ENCODE measurements around the gene APC.
"Not testable (repeated sequence)": the region's sequence is repeated elsewhere in the genome, so short reads cannot be mapped to it uniquely, and the experiment has no call there.

APC gene

DNA sequence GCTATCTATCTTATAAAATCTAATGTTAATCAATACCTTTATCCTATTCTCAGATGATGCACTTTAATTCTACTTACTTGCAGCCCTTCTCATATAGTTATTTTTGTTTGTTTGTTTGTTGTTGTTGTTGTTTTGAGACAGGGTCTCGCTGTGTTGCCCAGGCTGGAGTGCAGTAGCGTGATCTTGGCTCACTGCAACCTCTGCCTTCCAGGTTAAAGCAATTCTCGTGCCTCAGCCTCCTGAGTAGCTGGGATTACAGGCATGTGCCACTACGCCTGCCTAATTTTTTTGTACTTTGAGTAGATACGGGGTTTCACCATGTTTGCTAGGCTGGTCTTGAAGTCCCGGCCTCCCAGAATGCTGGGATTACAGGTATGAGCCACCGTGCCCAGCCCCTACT is 20.8 kb upstream of the APC start:
- not testable (repeated sequence) for DNase-seq (ENCODE audit: low spot score)

GRCh38 chr5:112717506-112718082 is 20.1 kb upstream of the APC start:
- DNase-seq (ENCODE audit: low spot score): no peak

DNA sequence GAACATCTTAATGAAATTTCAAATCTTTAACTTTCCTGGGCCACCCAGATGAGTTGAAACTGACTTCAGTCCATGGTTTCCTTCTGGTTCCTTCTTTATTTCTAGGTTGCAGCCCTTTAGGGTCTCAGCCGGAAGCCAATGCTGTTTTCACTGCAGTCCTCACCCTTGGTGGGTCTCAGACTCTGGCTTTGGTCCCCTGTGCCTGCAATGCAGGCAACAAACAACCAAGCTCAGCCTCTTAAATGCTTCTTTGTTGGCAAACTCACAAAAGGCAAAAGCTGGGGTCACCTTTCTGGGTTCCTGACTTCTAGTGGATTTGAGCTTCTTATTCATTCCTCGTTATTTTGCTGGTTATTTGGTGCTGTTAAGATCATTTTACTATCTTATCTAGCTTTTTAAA is 19.3 kb upstream of the APC start:
- no peak for DNase-seq (ENCODE audit: low spot score)

DNA sequence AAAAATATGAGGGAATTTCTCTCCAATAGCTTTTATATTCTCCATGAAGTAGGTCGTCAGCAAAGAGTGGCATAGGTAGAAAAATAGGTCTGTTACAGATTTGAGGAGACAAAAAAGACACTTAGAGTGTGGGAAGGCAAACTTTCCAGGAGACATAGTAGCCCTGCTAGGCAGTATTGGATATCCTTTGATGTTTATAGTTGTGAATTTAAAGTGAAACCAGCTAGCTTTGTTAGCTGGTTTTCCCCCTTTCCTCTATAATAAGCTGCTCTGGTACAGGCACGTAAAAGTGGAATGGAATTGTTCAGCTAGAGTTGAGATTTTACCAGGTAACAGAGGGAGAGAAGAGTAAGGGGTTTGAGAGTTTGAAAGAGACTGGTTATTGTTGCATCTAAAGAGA is 17.1 kb upstream of the APC start:
- no peak for DNase-seq (ENCODE audit: low spot score)

GRCh38 chr5:112724901-112725300 is 12.8 kb upstream of the APC start:
- no peak for DNase-seq (ENCODE audit: low spot score)

- no peak for DNase-seq (ENCODE audit: low spot score)
These were observed 8.1 kb upstream of the APC start for GRCh38 chr5:112729630-112730029.

- no peak for DNase-seq (ENCODE audit: low spot score)
These were observed 5.6 kb upstream of the APC start for GRCh38 chr5:112732131-112732530.

DNA sequence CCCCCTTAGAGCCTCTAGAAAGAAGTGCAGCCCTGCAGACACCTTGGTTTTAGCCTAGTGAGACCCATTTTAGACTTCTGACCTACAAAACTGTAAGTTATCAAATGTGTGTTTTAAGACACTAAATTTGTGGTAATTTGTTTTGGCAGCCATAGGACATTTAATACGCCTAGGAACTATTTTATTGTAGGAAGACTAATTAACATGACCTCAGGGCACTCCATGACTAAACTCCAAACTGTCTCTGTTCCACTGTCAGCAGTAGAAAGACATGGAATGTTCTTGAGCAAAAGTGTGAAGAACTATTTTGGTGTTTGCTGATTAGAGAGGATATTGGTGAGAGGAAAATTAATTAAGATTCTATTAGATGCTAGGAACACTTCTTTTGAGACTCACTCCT is 4.1 kb upstream of the APC start:
- DNase-seq (ENCODE audit: low spot score): no peak

- DNase-seq (ENCODE audit: low spot score): no peak
These were observed 3.1 kb upstream of the APC start for GRCh38 chr5:112734597-112734996.

DNA sequence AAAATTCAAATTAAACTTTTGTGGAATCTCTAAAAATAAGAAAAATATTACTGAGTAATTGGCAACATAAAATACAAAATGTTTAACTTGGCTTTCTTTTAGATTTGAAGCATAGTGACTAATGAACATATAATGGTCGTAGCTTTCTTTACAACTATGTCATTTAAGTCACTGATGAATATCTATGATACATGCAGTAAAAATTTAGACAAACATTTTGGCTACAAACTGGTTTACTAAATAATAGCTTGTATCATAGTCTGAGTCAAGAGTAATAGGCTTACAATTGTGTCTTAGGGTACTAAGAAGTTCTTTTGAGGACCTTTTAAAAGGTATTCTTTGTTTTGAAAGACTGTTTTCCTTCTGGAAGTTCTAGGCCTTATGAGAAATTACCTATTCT is 2.0 kb upstream of the APC start:
- no peak for DNase-seq (ENCODE audit: low spot score)

DNA sequence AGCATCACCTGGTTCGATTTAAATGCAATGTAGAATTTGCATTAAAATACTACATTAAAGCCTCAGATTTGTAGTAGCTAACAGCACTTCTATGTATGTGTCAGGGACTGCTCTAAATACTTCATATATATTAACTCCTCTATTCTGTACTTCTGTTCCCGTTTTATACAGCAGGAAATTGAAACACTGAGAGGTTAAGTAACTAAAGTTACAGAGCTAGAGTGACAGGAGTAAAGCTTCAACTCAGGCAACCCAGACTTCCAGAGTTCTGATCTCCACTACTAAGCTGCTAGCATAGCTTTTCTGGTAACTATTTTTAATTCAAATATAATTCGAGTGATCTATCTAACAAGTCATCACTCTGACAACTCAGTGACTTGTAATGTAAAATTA is 619 bp upstream of the APC start:
- no peak for DNase-seq (ENCODE audit: low spot score)

DNA sequence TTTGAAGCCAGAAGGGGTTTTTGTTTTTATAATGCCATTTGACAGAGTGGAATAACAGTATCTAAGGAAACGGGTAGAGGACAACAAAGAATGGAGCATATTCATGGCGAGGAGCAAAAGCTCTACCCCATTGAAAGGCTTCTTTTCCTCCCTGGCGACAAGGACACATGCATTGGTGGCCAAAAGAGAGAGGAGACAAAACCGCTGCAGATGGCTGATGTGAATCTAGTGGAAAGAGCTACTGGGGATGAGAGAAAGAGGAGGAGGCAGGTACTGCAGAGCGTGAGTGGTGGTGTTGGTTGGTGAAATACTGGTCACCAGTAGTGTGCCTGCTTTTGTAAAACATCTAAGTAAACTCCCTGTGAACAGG is 491 bp downstream of the APC start:
- DNase-seq (ENCODE audit: low spot score): peak; percentile 26

- DNase-seq (ENCODE audit: low spot score): no peak
These were observed 4.7 kb downstream of the APC start for GRCh38 chr5:112742424-112742823.

GRCh38 chr5:112743631-112744030 is 5.9 kb downstream of the APC start:
- no peak for DNase-seq (ENCODE audit: low spot score)

DNA sequence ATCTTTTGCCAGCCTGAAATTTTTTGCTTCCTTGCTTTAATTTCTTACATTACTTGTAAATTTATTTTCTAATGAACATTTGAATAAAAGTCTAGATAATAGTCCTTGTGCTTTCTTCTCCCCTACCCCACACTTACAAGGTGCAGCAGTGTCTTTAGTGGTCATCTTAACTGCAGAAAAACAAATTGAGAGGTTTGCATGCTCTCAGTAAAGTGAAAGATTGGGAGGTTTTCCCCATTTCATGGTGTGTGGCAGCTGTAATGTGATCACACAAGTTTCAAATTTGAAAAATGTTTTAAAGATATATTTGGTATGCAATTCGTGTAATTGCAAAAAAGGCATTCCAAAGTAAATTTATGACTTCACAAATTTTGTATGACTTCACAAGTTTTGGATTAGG is 14.7 kb downstream of the APC start:
- no peak for DNase-seq (ENCODE audit: low spot score)

DNA sequence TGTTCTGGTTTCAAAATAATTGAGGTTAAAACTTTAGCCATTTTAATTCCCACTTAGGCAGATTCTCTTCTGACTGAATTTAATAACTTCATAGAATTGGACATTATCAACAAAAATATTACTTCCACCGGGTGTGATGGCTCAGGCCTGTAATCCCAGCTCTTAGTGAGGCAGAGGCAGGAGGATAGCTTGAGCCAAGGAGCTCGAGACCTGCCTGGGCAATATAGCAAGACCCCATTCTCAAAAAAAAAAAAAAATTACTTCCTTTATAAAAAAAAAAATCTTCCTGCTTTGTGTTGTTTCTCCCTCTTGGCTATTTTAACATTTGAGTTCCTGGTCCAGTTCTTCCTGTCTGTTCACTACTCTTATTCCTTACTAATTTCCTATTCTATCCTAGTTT is 18.0 kb downstream of the APC start:
- DNase-seq (ENCODE audit: low spot score): no peak

GRCh38 chr5:112757468-112758208 is 20.0 kb downstream of the APC start:
- DNase-seq (ENCODE audit: low spot score): peak; percentile 86

GRCh38 chr5:112758676-112759075 is 21.0 kb downstream of the APC start:
- no peak for DNase-seq (ENCODE audit: low spot score)

DNA sequence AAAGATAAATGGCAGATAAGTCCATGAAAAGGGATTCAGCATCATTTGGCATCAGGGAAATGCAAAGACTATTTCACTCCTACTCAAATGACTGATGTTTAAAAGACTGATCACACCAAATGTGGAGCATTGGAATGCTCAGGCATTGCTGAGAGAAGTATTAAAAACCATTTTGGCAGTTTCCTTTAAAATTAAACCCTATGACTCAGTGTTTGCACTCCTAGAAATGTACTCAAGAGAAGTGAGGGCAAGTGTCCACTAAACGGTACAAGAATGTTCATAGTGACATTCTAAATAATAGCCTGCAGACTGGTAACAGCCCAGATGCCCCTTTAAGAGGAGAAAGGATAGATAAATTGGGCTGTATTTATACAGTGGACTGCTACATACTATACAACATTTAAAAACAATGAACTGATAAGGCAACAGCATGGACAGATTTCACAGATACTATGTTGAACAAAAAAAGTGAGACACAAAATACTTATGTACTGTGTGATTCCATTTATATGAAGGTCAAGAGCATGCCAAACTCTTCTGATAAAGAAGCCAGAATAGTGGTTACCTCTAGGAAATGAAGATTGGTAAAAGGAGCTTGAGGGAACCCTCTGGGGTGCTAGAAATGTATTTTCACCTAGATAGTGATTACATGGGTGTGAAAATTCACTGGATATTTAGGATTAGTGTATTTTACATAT is 24.6 kb downstream of the APC start:
- no peak for DNase-seq (ENCODE audit: low spot score)

DNA sequence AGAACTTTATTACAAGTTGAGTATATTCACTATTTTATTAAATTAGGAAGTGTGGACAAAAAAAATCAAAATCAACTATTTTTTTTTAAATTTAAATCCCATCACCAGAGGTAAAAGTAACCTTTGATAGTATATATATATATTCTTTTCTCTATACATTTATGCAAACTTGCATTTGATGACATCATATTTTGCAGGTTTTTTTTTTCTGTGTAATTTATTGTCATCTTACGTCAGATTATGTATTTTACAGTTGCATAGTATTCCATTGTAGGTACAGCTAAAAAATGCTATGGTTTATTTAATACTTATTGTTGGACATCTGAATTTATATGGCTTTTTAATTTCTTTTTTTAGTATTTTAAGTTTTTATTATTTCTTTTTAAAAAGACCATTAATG is 25.5 kb downstream of the APC start:
- DNase-seq (ENCODE audit: low spot score): no peak

- no peak for DNase-seq (ENCODE audit: low spot score)
These were observed 34.4 kb downstream of the APC start for GRCh38 chr5:112772124-112772523.

DNA sequence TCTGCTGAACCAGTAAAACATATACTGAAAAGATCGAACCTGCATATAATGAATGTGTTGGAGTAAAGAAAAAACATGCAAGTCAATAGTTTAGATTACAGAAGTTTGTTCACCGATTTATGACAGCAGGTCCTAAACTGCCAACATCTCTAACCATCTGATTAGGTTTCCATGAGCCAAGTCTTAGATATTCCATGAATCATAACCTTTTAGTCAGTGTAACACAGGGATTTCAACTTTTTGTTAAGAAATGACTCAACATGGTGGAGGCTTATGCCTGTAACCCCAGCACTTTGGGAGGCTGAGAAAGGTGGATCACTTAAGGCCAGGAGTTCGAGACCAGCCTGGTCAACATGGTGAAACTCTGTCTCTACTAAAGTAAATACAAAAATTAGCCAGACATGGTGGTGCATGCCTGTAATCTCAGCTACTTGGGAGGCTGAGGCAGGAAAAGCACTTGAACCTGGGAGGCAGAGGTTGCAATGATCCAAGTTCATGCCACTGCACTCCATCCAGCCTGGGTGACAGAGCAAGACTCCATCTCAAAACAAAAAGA is 38.7 kb downstream of the APC start:
- DNase-seq (ENCODE audit: low spot score): no peak

DNA sequence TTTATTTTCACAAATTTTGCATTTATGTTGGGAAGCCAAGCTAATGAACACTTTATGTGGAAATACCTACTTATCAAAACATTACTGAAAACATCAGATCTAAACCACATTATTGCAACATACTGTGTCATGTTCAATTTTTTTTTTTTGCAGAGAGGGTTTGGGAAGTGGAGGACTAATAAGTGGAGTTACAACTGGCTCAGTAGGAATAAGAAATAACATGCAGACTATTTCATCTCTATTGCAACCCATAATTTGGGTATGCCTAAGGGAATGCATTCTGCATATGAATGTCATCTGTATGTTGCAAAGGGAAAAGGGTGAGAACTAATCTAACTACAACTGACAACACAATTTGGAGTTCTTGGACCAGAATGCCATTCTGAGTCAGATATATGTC is 41.8 kb downstream of the APC start:
- DNase-seq (ENCODE audit: low spot score): no peak

Measured in hematopoietic multipotent progenitor cell treated with erythropoietin and hydrocortisone succinate and interleukin-3 and kit ligand, for 15 days (in vitro differentiated cells).